HCT116 (cell line): ENCODE data around the gene QSOX1. TPM values are rescaled to one million over a fixed set of nuclear protein-coding genes. Genes with fewer than 3 reads are reported as not detected.

Experiments used
- ATAC-seq: fragments of 200-7000 bp; cut with Tn5 transposase; 2 replicates; pipeline ENCODE4 v1.9.1; 2020; ENCODE audit warnings: mild to moderate bottlenecking, moderate library complexity
- BruUV-seq: library from RNA; stranded (reverse); fragments of 400-500 nt; replicated peaks from 2 replicates; lab custom pipeline; 2021; lab: Mats Ljungman, UMichigan
- CTCF ChIA-PET: fragments of 300-600 bp; sonication (Branson Sonifier 250); formaldehyde crosslinking; loops from one replicate; lab custom pipeline; 2021; ENCODE audit warnings: antibody characterized with exemption; lab: Charles Lee
- POLR2A ChIA-PET: fragments of 300-600, 350-600 bp; sonication (Branson Sonifier 250); formaldehyde crosslinking; loops from one replicate; lab custom pipeline; 2021; ENCODE audit warnings: antibody characterized with exemption; lab: Charles Lee
- RAD21 ChIA-PET, 2 experiments: fragments of 300-600 bp; sonication (Branson Sonifier 250); formaldehyde crosslinking; loops; one replicate each; lab custom pipeline; 2023; ENCODE audit warnings: low total read pairs in 2 of 2; ENCODE audit not compliant: uncharacterized antibody in 2 of 2, unreplicated experiment in 2 of 2, low non-redundant PET in 1 of 2; lab: Charles Lee
- DNase-seq: peaks from one replicate; pipeline ENCODE4 v3.0.0-alpha.2; 2010; ENCODE audit warnings: low read depth, low spot score
- H2AFZ ChIP-seq: fragments of 200-600 bp; shearing (Covaris generic), sonication (generic); 2 replicates; pipeline ENCODE4 v1.6.1; 2017; ENCODE audit warnings: low read depth, mixed run types, mixed read lengths, antibody characterized with exemption, low read length; ENCODE audit not compliant: poor library complexity, severe bottlenecking
- H3K27ac ChIP-seq: 2 replicates; pipeline ENCODE4 v1.5.1; 2012; ENCODE audit warnings: low read depth, low read length
- H3K27me3 ChIP-seq: fragments of 200-600 bp; sonication (generic); 2 replicates; pipeline ENCODE4 v1.6.1; 2016; ENCODE audit warnings: mixed run types, low read length, mixed read lengths; ENCODE audit not compliant: insufficient read depth
- H3K36me3 ChIP-seq, 2 experiments: fragments of 200-500 bp in 1 of 2; fragments of 200-600 bp in 1 of 2; sonication (Bioruptor generic) in 1 of 2; sonication (generic) in 1 of 2; 2 replicates each; pipeline versions ENCODE4 v1.5.1 to v1.6.1; 2014 to 2016; ENCODE audit warnings: low read length in 2 of 2, inconsistent platforms in 1 of 2, mixed read lengths in 1 of 2, mixed run types in 1 of 2; ENCODE audit not compliant: insufficient read depth in 2 of 2, control insufficient read depth in 1 of 2
- H3K4me1 ChIP-seq, 2 experiments: fragments of 200-600 bp in 1 of 2; sonication (generic) in 1 of 2; 2 replicates each; pipeline versions ENCODE4 v1.5.1 to v1.6.1; 2012 to 2017; ENCODE audit warnings: low read length in 2 of 2, inconsistent platforms in 1 of 2, mild to moderate bottlenecking in 1 of 2, mixed read lengths in 1 of 2, mixed run types in 1 of 2, moderate library complexity in 1 of 2; ENCODE audit not compliant: insufficient read depth in 2 of 2, control insufficient read depth in 1 of 2
- H3K4me2 ChIP-seq: fragments of 200-600 bp; sonication (generic); 2 replicates; pipeline ENCODE4 v1.6.1; 2017; ENCODE audit warnings: mixed run types, low read length, mixed read lengths
- H3K4me3 ChIP-seq, 2 experiments: fragments of 200-600 bp in 1 of 2; sonication (generic) in 1 of 2; replicated peaks in 1 of 2; 2 replicates each; pipeline ENCODE4 v1.5.1; 2011 to 2016; ENCODE audit warnings: low read length in 2 of 2, control low read depth in 1 of 2, low read depth in 1 of 2, mild to moderate bottlenecking in 1 of 2, mixed read lengths in 1 of 2, mixed run types in 1 of 2
- H3K79me2 ChIP-seq: fragments of 200-600 bp; sonication (generic); 2 replicates; pipeline ENCODE4 v1.6.1; 2017; ENCODE audit warnings: mild to moderate bottlenecking, mixed run types, low read length, moderate library complexity, mixed read lengths; ENCODE audit not compliant: insufficient read depth
- H3K9ac ChIP-seq: fragments of 200-600 bp; sonication (generic); 2 replicates; pipeline ENCODE4 v1.6.1; 2016; ENCODE audit warnings: low read length, mixed read lengths
- H3K9me2 ChIP-seq: fragments of 200-600 bp; sonication (generic), shearing (Covaris generic); 2 replicates; pipeline ENCODE4 v1.6.1; 2017; ENCODE audit warnings: mixed run types, mild to moderate bottlenecking, moderate library complexity; ENCODE audit not compliant: insufficient read depth
- H3K9me3 ChIP-seq, 2 experiments: fragments of 200-500 bp in 1 of 2; fragments of 200-600 bp in 1 of 2; sonication (Bioruptor generic) in 1 of 2; sonication (generic) in 1 of 2; 2 replicates each; pipeline ENCODE4 v1.6.1; 2014 to 2017; ENCODE audit warnings: low read length in 2 of 2, mixed read lengths in 2 of 2, inconsistent platforms in 1 of 2, low read depth in 1 of 2, mild to moderate bottlenecking in 1 of 2, mixed run types in 1 of 2, moderate library complexity in 1 of 2; ENCODE audit not compliant: control insufficient read depth in 1 of 2, insufficient read depth in 1 of 2
- H4K20me1 ChIP-seq: fragments of 200-600 bp; sonication (generic), shearing (Covaris generic); 2 replicates; pipeline ENCODE4 v1.6.1; 2017; ENCODE audit warnings: mixed run types, mild to moderate bottlenecking, moderate library complexity; ENCODE audit not compliant: insufficient read depth
- CEBPB ChIP-seq: IDR thresholded peaks from 2 replicates; pipeline ENCODE4 v1.6.1; 2012; ENCODE audit warnings: low read depth
- ELF1 ChIP-seq: IDR thresholded peaks from 2 replicates; pipeline ENCODE4 v1.6.1; 2012; ENCODE audit warnings: low read depth, borderline replicate concordance
- EZH2phosphoT487 ChIP-seq: fragments of 200-600 bp; IDR thresholded peaks from 2 replicates; pipeline ENCODE4 v1.6.1; 2018; ENCODE audit warnings: antibody characterized with exemption, borderline replicate concordance
- FOSL1 ChIP-seq: IDR thresholded peaks from 2 replicates; pipeline ENCODE4 v1.6.1; 2012; ENCODE audit warnings: low read depth
- POLR2A ChIP-seq: IDR thresholded peaks from 2 replicates; pipeline ENCODE4 v1.7.0; 2011; ENCODE audit warnings: borderline replicate concordance; ENCODE audit not compliant: insufficient read depth, insufficient read length; ENCODE audit errors: extremely low read depth
- SIN3A ChIP-seq: IDR thresholded peaks from 2 replicates; pipeline ENCODE4 v1.6.1; 2012; ENCODE audit warnings: low read depth
- YY1 ChIP-seq: IDR thresholded peaks from 2 replicates; pipeline ENCODE4 v1.6.1; 2011; ENCODE audit warnings: low read length, low read depth, moderate library complexity, mild to moderate bottlenecking; ENCODE audit not compliant: insufficient replicate concordance; ENCODE audit errors: extremely low read depth
- ZFX ChIP-seq: fragments of 450-650 bp; IDR thresholded peaks from 2 replicates; pipeline ENCODE4 v1.6.1; 2017
- intact Hi-C: fragments of 100-400 bp; cut with micrococcal nuclease; formaldehyde crosslinking; loops from 2 replicates; pipeline ENCODE4 v1.10.0; 2022
- total RNA-seq: library from RNA; stranded (reverse); gene quantifications from one replicate; pipeline ENCODE4 v1.2.1, GENCODE V29; 2021; ENCODE audit not compliant: unreplicated experiment
- TF ChIP-seq, protein P1 (sequence below): IDR thresholded peaks from 2 replicates; pipeline ENCODE4 v1.6.1; 2012
- TF ChIP-seq, protein P2 (sequence below), 3 experiments: fragments of 200-600 bp in 1 of 3; sonication (generic) in 1 of 3; IDR thresholded peaks in 2 of 3; conservative IDR thresholded peaks in 1 of 3; 2 replicates each; pipeline ENCODE4 v1.5.1; 2012 to 2017; ENCODE audit warnings: low read depth in 2 of 3, low read length in 2 of 3, antibody characterized with exemption in 1 of 3, borderline replicate concordance in 1 of 3, control low read depth in 1 of 3, mild to moderate bottlenecking in 1 of 3, mixed read lengths in 1 of 3, mixed run types in 1 of 3, moderate library complexity in 1 of 3; ENCODE audit not compliant: insufficient read depth in 1 of 3
- TF ChIP-seq, protein P3 (sequence below): IDR thresholded peaks from 2 replicates; pipeline ENCODE4 v1.6.1; 2012; ENCODE audit warnings: low read depth

Gene QSOX1
- total RNA-seq, 1 experiment from 2014 or later = 89.2 TPM

DNA sequence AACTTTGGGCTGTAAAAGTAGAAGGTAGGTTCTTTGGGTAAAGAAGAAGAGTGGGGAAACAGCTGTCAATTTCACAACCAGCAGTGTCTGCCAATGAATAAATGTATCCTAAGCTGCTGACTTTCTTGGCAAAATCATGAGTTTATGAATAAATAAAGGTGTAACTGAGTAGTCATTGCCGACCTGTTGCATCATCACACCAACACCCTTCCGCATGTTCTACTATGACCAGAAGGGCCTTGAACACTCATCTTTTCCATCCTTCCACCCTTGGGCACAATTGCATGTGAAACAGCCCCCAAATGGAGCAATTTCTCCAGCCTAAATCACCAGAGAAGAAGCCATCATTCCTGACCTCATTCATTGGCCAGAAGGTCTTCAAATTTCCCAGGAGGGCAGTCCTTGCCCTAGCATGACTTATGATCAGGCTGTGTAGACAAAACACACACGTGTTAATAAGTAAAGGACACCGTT, 31.2 kb upstream of the QSOX1 start:
- intact Hi-C loops = no loop called here
- no peaks in the 10 kb centered on the region for H3K36me3 ChIP-seq
- H3K79me2 ChIP-seq = no peaks in the 10 kb centered on the region
- POLR2A ChIA-PET = no interaction called here
- H3K9ac ChIP-seq = no peak overlapping the region
- H3K27me3 ChIP-seq = no peaks in the 10 kb centered on the region
- no peak for DNase-seq
- CTCF ChIA-PET = no interaction called here
- peaks cover 4% of the 10 kb centered on the region; the same call in 1 of the 2 replicates for H3K9me2 ChIP-seq
- H3K9me3 ChIP-seq = no peaks in the 10 kb centered on the region
- H3K4me3 ChIP-seq = no peak overlapping the region
- H3K27ac ChIP-seq = no peak overlapping the region
- no peaks in the 10 kb centered on the region for H4K20me1 ChIP-seq
- H3K4me2 ChIP-seq = no peak overlapping the region
- TF ChIP-seq CEBPB (peak; percentile 65), ZFX (no peak)
- RAD21 ChIA-PET = no interaction called here
- no TSS peak for BruUV-seq
- ATAC-seq = no peak
- no peak overlapping the region for H2AFZ ChIP-seq
- no peaks in the 10 kb centered on the region for H3K4me1 ChIP-seq

DNA sequence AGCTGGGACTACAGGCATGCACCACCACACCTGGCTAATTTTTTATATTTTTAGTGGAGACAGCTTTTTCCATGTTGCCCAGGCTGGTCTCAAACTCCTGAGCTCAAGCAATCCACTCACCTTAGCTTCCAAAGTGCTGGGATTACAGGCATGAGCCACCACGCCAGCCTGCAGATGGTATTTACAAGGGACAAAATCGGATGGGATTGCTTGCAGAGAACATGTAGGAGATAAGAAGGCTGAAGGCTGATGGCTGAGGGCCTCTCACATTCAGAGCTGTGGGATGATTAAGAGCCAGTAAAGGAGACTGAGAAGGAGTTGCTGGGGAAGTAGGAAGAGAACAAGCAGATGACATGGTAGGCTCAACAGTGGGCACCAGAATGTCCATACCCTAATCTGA, 24.0 kb upstream of the QSOX1 start:
- H3K79me2 ChIP-seq = no peaks in the 10 kb centered on the region
- H3K4me1 ChIP-seq = no peaks in the 10 kb centered on the region
- no peak overlapping the region for H3K4me2 ChIP-seq
- H3K9me2 ChIP-seq = no peaks in the 10 kb centered on the region
- CTCF ChIA-PET = no interaction called here
- intact Hi-C loops = no loop called here
- no peak overlapping the region for H2AFZ ChIP-seq
- H3K4me3 ChIP-seq = no peak overlapping the region
- no peak overlapping the region for H3K27ac ChIP-seq
- H3K9ac ChIP-seq = no peak overlapping the region
- DNase-seq (no peak), ATAC-seq (no peak)
- TF ChIP-seq, protein P1, sequence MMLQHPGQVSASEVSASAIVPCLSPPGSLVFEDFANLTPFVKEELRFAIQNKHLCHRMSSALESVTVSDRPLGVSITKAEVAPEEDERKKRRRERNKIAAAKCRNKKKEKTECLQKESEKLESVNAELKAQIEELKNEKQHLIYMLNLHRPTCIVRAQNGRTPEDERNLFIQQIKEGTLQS = no peak
- TF ChIP-seq, protein P2, sequence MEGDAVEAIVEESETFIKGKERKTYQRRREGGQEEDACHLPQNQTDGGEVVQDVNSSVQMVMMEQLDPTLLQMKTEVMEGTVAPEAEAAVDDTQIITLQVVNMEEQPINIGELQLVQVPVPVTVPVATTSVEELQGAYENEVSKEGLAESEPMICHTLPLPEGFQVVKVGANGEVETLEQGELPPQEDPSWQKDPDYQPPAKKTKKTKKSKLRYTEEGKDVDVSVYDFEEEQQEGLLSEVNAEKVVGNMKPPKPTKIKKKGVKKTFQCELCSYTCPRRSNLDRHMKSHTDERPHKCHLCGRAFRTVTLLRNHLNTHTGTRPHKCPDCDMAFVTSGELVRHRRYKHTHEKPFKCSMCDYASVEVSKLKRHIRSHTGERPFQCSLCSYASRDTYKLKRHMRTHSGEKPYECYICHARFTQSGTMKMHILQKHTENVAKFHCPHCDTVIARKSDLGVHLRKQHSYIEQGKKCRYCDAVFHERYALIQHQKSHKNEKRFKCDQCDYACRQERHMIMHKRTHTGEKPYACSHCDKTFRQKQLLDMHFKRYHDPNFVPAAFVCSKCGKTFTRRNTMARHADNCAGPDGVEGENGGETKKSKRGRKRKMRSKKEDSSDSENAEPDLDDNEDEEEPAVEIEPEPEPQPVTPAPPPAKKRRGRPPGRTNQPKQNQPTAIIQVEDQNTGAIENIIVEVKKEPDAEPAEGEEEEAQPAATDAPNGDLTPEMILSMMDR (IDR thresholded peaks at IDR 0.05 in 2 of 3, conservative IDR thresholded peaks at IDR 0.05 in 1 of 3; ENCODE audit: borderline replicate concordance in 1 of 3, insufficient read depth in 1 of 3, low read depth in 2 of 3, low read length in 2 of 3) = no peak
- TF ChIP-seq YY1 (no peak), SIN3A (no peak), POLR2A (no peak), EZH2phosphoT487 (no peak), ZFX (no peak), FOSL1 (no peak), ELF1 (no peak)
- TF ChIP-seq, protein P3, sequence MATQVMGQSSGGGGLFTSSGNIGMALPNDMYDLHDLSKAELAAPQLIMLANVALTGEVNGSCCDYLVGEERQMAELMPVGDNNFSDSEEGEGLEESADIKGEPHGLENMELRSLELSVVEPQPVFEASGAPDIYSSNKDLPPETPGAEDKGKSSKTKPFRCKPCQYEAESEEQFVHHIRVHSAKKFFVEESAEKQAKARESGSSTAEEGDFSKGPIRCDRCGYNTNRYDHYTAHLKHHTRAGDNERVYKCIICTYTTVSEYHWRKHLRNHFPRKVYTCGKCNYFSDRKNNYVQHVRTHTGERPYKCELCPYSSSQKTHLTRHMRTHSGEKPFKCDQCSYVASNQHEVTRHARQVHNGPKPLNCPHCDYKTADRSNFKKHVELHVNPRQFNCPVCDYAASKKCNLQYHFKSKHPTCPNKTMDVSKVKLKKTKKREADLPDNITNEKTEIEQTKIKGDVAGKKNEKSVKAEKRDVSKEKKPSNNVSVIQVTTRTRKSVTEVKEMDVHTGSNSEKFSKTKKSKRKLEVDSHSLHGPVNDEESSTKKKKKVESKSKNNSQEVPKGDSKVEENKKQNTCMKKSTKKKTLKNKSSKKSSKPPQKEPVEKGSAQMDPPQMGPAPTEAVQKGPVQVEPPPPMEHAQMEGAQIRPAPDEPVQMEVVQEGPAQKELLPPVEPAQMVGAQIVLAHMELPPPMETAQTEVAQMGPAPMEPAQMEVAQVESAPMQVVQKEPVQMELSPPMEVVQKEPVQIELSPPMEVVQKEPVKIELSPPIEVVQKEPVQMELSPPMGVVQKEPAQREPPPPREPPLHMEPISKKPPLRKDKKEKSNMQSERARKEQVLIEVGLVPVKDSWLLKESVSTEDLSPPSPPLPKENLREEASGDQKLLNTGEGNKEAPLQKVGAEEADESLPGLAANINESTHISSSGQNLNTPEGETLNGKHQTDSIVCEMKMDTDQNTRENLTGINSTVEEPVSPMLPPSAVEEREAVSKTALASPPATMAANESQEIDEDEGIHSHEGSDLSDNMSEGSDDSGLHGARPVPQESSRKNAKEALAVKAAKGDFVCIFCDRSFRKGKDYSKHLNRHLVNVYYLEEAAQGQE = no peak
- POLR2A ChIA-PET = no interaction called here
- no peaks in the 10 kb centered on the region for H3K27me3 ChIP-seq
- H3K36me3 ChIP-seq = no peaks in the 10 kb centered on the region
- RAD21 ChIA-PET = no interaction called here
- no peaks in the 10 kb centered on the region for H4K20me1 ChIP-seq
- H3K9me3 ChIP-seq = no peaks in the 10 kb centered on the region
- no TSS peak for BruUV-seq
